ENCODE results near the gene FECH. TPM values are rescaled to one million over a fixed set of nuclear protein-coding genes. Genes with fewer than 3 reads are reported as not detected.
"Not testable (repeated sequence)": the region's sequence is repeated elsewhere in the genome, so short reads cannot be mapped to it uniquely, and the experiment has no call there.

Gene FECH
- total RNA-seq (2014; rRNA removed; shearing (Covaris generic)) = 25.9 and 38.3 TPM in 2 replicates

GRCh38 chr18:57586251-57587049 lies at the start of gene FECH:
Gene FECH (minus strand): TSS chr18:57586702. CDS start chr18:57586620, 82 bp downstream.
- DNase-seq (ENCODE audit: low spot score) = peak; percentile 36

GRCh38 chr18:57635003-57635822 lies 48.7 kb upstream of the FECH start:
- no peak for DNase-seq (ENCODE audit: low spot score)

- no peak for DNase-seq (ENCODE audit: low spot score)
Measured at GRCh38 chr18:57631697-57632096, 45.2 kb upstream of the FECH start.

GRCh38 chr18:57630754-57631595 lies 44.5 kb upstream of the FECH start:
- DNase-seq (ENCODE audit: low spot score) = no peak

- peak; percentile 79 for DNase-seq (ENCODE audit: low spot score)
Measured at GRCh38 chr18:57630002-57630753, 43.7 kb upstream of the FECH start.

GRCh38 chr18:57629422-57629821 lies 42.9 kb upstream of the FECH start:
- DNase-seq (ENCODE audit: low spot score) = no peak

GRCh38 chr18:57627488-57627887 lies 41.0 kb upstream of the FECH start:
- peak; percentile 31 for DNase-seq (ENCODE audit: low spot score)

- DNase-seq (ENCODE audit: low spot score) = peak; percentile 59
Measured at GRCh38 chr18:57624988-57625387, 38.5 kb upstream of the FECH start.

GRCh38 chr18:57621246-57621604 lies 34.7 kb upstream of the FECH start:
- no peak for DNase-seq (ENCODE audit: low spot score)

- no peak for DNase-seq (ENCODE audit: low spot score)
Measured at GRCh38 chr18:57619876-57620275, 33.4 kb upstream of the FECH start.

GRCh38 chr18:57618910-57619309 lies 32.4 kb upstream of the FECH start:
- DNase-seq (ENCODE audit: low spot score) = no peak

- no peak for DNase-seq (ENCODE audit: low spot score)
Measured at GRCh38 chr18:57603871-57604270, 17.4 kb upstream of the FECH start.

GRCh38 chr18:57595347-57595746 lies 8.8 kb upstream of the FECH start:
- DNase-seq (ENCODE audit: low spot score) = no peak

- DNase-seq (ENCODE audit: low spot score) = not testable (repeated sequence)
Measured at GRCh38 chr18:57592716-57593115, 6.2 kb upstream of the FECH start.

GRCh38 chr18:57589161-57589560 lies 2.7 kb upstream of the FECH start:
- no peak for DNase-seq (ENCODE audit: low spot score)

- DNase-seq (ENCODE audit: low spot score) = no peak
Measured at GRCh38 chr18:57587098-57587661, 678 bp upstream of the FECH start.

GRCh38 chr18:57585855-57586250 lies 649 bp downstream of the FECH start:
- DNase-seq (ENCODE audit: low spot score) = no peak

- no peak for DNase-seq (ENCODE audit: low spot score)
Measured at GRCh38 chr18:57585421-57585820, 1.1 kb downstream of the FECH start.

GRCh38 chr18:57584444-57584843 lies 2.1 kb downstream of the FECH start:
- no peak for DNase-seq (ENCODE audit: low spot score)

- DNase-seq (ENCODE audit: low spot score) = no peak
Measured at GRCh38 chr18:57583297-57583835, 3.1 kb downstream of the FECH start.

All from A172 (cell line).